NCI-H2081 (cell line): ENCODE measurements around the gene PALM3.
A peak's percentile ranks its signal among the peaks of the same experiment; 100 is the strongest.
"Not testable (repeated sequence)": the region's sequence is repeated elsewhere in the genome, so short reads cannot be mapped to it uniquely, and the experiment has no call there.

Experiments used
- DNase-seq, 2 experiments: peaks; one replicate each; lab custom pipeline; 2025; lab: John Stamatoyannopoulos, UW

PALM3 gene

DNA sequence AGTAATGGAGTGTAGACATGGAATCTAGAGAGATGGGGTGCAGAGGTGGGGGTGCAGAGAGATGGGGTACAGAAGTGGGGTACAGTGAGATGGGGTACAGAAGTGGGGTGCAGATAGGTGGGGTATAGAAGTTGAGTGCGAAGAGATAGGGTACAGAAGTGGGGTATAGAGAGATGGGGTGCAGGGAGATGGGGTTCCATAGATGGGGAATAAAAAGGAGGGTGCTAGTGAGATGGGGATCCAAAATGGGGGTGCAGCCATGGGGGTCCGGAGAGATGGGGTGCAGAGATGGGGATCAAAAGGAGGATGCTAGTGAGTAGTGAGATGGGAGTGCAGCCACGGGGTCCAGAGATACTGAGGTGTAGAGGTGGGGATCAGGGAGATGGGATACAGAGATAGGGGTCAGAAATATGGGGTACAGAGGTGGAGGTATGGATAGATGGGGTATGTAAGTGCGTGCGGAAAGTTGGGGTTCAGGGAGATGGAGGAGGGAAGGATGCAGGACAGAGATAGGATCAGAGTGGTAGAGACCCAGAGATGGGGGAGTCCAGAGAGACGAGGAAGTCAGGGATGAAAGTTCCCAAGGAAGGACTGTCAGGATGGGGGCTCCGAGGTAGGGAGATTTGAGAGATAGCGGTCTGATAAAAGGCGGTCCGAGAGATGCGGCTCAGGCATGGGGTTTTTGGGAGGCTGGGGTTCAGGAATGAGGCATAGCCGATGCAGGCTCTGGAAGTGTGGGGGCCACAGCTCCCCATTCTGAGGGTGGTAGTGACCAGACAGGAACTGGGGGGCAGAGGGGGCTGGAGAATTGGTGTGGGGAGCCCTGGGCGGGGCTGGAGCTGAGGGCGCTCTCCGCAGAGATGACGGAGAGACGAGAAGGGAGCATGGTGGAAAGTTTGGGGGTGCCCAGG lies 3.4 kb downstream of the PALM3 start:
- DNase-seq = no peak

GRCh38 chr19:14056741-14057356 lies 5.0 kb downstream of the PALM3 start:
- no peak for DNase-seq

GRCh38 chr19:14056069-14056666 lies 5.7 kb downstream of the PALM3 start:
- no peak for DNase-seq

- no peak for DNase-seq
These were observed 6.5 kb downstream of the PALM3 start for GRCh38 chr19:14055396-14055795.

DNA sequence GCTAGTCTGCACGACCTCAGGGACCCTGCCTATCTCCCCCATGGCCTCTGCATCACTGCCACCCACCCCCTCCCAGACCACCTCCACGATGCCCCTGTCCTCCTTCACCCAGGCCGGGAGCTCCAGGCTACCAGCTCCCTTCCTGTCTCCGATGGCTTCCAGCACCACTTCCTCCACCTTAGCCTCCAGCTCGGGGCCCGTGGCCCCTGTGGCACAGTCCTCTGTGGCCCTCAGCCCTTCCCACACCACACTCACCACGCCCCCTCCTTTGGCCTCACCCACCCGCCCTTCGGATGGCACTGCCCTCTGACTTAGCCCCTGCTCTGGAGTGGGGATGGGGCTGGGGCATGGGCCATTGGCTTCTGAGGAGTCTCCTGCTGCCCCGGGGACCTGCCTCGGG lies 7.2 kb downstream of the PALM3 start:
- DNase-seq = no peak

- no peak for DNase-seq
These were observed 7.8 kb downstream of the PALM3 start for GRCh38 chr19:14054099-14054498.

DNA sequence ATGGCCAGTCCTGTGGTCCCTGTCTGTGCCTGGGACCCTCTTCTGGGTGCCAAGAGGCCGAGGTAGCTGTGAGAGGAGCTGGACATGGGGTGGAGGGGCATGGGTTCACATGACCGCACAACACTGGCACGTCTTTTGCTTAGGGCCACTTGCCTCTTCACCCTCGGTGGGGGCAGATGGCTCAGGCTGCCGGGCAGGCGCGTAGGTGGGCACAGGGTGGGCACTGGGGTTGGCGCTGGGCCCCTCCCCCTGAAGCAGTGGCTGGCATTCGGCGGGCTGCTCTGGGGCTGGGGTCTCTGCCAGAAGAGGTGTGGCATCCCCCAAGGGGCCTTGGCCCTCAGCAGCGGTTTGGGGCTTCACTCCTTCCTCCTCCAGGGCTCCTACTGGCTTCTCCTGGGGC lies 8.4 kb downstream of the PALM3 start:
- no peak for DNase-seq

DNA sequence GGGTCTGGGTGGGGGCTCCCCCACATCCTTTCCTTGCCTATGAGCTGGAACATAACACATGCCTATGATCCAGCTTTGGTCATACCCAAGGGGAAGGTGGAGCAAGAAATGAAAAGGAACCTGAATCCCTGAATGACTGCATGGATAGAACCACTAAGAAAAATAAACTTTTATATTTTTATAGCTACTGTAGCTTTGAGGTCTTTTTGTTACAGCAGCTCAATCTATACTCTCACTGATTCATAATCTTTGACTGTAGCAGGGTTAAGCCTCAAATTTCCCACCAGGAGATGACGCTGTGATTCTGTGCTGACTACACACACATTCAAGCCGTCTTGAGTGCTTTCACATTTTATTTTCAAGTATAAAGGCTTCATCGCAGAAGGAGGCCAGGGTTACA lies 8.8 kb downstream of the PALM3 start:
- no peak for DNase-seq

DNA sequence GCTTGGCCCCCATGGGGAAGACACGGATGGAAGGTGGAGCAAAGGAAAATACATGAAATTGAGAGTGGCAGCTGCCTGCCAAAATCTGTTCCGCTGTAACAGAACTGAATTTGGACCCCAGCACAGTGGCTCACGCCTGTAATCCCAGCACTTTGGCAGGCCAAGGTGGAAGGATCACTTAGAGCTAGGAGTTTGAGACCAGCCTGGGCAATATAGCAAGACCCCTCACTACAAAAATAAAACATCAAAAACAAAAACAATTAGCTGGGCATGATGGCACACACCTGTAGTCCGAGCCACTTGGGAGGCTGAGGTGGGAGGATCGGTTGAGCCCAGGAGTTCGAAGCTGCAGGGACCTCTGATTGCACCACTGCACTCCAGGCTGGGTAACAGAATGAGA lies 9.4 kb downstream of the PALM3 start:
- no peak for DNase-seq

GRCh38 chr19:14051980-14052379 lies 9.9 kb downstream of the PALM3 start:
- no peak for DNase-seq

DNA sequence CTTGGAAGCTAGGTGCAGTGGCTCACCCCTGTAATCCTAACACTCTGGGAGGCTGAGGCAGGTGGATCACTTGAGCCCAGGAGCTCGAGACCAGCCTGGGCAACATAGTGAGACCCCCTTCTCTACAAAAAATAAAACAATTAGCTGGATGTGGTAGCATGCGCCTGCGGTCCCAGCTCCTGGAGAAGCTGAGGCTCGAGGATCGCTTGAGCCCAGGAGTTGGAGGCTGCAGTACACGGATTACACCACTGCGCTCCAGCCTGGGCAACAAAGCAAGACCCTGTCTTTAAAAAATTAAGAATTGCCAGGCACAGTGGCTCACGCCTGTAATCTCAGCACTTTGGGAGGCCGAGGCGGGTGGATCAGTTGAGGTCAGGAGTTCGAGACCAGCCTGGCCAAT lies 10.9 kb downstream of the PALM3 start:
- DNase-seq = not testable (repeated sequence)

- no peak for DNase-seq
These were observed 11.4 kb downstream of the PALM3 start for GRCh38 chr19:14050512-14050911.

DNA sequence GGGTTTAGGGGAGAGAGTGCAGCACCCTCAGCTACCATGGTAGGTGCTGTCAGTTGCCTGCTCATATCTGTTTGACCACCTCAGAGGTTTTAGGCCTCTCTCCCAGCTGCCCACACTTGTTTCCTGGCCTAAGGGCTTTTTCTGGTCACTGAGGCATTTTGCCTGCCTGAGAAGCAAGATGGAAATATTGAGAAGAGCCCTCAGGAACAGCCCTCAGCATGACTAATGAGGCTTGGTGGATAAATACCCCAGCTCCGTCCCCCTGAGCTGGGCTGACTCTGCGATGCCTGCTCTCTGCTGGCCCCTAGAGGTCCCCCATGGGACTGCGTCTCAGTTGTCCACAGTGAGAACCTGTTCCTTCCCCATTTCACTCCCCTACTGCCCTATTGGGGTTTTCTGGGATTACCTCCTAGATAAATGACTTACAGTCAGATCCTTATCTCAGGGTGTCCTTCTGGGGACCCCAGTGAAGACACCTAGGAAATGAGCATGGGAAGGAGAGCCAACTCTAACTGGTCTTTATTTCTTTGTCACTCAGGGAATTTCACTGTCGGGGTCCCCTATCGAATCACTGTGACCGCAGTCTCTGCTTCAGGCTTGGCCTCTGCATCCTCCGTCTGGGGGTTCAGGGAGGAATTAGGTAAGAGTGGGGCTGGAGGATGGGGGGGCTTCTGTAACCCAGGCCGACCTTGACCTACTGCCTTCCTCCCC lies 13.3 kb downstream of the PALM3 start:
- peak; percentile 24 for DNase-seq

DNA sequence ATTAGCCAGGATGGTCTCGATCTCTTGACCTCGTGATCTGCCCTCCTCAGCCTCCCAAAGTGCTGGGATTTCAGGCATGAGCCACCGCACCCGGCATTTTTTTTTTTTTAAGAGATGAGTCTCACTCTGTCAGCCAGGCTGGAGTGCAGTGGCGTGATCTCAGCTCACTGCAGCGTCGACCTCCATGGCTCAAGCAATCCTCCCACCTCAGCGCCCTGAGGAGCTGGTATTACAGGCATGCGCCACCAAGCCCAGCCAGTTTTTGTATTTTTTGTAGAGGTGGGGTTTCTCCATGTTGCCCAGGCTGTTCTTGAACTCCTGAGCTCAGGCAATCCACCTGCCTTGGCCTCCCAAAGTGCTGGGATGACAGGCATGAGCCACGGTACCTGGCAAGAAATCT lies 14.0 kb downstream of the PALM3 start:
- DNase-seq = not testable (repeated sequence)

GRCh38 chr19:14042659-14043608 lies 18.9 kb downstream of the PALM3 start:
- DNase-seq = peak; percentile 46 to 50

DNA sequence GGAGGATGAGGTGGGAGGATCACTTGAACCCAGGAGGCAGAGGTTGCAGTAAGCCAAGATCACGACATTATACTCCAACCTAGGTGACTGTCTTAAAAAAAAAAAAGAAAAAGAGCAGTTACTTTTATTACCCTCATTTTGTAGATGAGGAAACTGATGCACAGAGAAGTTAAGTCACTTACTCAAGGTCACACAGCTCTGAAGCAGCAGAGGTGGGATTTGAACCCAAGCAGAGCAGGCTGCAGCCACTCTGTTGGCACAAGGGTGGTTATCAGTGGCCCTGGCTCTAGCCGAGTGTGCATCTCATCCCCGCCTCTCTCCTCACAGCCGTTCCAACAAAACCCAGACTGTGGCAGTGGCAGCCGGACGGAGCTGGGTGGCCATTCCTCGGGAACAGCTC lies 22.7 kb downstream of the PALM3 start:
- no peak for DNase-seq

GRCh38 chr19:14035706-14036105 lies 26.2 kb downstream of the PALM3 start:
- no peak for DNase-seq

- not testable (repeated sequence) for DNase-seq
These were observed 26.7 kb downstream of the PALM3 start for GRCh38 chr19:14035159-14035558.

- no peak for DNase-seq
These were observed 27.9 kb downstream of the PALM3 start for GRCh38 chr19:14033946-14034345.

DNA sequence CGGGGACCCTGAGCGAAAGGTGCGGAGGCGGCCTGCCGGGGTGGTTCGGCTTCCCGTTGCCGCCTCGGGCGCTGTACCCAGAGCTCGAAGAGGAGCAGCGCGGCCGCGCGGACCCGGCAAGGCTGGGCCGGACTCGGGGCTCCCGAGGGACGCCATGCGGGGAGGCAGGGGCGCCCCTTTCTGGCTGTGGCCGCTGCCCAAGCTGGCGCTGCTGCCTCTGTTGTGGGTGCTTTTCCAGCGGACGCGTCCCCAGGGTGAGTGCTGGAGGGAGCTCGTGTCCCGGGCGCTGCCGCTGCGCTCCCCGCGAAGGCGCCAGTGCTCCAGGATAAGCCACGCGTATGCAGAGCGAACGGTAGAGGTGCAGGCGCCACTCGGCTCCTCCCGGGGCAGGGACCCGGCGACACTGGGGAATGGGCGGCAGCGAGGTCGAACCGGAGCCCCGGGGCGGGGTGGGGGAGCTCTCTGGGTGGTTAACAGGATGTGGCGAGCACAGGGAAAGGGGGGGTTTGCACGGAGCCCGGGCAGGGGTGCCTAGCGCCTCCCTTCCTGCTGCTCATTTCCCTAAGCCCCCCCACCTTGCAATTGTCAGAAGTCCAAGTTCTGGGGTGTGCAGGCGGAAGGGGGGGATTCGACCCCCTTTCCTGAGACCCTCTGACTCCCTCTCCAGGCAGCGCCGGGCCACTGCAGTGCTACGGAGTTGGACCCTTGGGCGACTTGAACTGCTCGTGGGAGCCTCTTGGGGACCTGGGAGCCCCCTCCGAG lies 30.0 kb downstream of the PALM3 start, which contains the start of gene IL27RA:
Gene IL27RA, plus strand, starts transcription at position 44 of the 762 bp plus-strand sequence. Its CDS starts 111 bp downstream, at position 155.
- DNase-seq = peak; percentile 56 to 67
